ENCODE results near the gene TSEN15.
"Not testable (repeated sequence)": the region's sequence is repeated elsewhere in the genome, so short reads cannot be mapped to it uniquely, and the experiment has no call there.

Gene TSEN15

DNA sequence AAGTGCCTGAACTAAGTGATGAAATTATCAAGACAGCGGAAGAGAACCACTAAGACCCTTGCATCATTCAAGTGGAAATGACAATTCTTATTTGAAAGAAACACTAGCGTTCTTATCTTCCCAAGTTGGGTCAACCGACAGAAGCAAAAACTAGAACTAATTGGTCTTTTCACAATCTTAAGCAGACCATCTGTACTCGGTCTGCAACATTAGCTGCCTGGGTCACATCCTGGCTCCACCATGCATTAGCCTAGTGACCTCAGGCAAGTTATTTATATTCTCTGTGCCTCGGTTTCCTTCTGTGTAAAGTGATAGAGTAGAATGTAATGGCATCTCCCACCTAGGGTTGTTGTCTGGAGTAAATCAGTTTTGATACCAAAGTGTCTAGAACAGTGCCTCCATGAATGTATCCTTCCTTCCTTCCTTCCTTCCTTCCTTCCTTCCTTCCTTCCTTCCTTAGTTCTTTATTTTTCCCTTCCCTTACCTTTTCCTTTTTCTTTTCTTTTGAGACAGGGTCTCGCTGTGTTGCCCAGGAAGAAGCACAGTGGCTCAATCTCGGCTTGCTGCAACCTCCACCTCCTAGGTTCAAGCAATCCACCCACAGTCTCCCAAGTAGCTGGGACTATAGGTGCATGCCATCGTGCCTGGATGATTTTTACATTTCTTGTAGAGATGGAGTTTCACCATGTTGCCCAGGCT, 20.0 kb upstream of the TSEN15 start:
- DNase-seq (ENCODE audit: low spot score), result no peak

DNA sequence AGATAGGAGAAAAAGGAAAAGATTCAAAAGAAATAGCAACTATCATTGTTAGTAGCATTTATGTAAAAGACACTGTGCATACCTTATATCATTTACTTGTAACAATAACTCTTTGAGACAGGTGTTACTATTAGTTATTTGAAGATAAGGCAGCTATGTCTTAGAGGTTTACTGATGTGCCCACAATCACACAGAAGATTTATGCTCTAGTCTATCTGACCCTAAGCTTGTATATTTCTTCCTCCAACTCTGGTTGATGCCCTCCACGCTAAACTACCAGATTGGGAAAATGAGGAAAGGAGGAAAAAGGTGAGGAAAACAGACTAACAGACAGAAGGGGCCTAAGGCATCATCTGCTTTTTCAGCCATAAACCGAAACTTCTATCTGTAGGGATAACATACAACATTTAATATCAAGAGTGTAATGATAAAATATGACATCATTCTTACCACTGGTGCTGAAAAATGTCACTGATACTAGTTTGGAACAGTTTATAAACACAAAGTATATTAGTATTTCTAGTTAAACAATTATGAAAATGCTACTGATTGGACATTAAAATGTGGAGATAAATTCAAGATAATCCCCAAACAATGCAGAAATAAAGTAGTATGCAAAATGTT, 19.1 kb upstream of the TSEN15 start:
- no peak for DNase-seq (ENCODE audit: low spot score)

DNA sequence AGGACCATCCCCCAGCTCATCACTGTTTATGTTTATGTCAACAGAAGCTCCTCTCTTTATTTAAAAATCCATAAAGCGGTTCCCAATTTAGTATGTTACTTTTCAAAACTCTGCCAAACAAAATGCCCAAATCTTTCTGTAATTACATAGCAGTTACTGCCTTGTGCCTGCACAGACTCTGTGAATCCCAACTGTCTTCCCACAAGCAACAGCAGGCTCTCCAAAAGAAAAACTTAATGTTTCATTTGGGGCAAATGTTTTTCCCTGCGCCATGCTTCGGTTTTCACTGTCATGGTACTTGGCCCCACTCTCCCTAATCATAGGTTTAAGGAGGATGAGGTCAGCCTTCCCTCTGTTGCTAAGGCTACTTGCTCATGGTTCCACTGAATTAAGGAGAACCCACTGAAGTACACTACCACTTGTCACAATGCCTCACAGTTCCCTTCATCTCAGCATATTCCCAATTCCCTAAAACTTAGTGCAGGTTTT, 18.6 kb upstream of the TSEN15 start:
- no peak for DNase-seq (ENCODE audit: low spot score)

DNA sequence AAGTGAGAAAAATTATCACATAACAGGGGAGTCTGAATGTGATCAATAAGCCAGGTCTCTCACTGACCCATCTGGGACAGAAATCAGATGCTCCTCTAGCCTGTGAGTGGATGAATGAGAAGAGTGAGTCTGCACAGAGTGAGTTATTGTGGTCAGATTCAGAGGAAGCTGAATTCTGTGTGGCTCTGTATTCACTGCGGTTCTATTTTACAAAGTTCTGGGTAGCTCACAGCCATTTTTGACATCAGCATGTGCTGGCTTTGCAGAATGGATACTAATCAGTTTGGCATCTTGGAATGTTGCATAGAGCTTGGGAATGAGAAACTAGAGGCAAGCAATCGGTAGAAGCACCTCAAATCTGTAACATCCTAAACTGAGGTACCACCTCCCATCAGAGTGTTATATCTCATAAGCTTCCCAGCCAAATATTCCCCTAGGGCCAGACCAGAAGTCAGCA, 17.8 kb upstream of the TSEN15 start:
- no peak for DNase-seq (ENCODE audit: low spot score)

DNA sequence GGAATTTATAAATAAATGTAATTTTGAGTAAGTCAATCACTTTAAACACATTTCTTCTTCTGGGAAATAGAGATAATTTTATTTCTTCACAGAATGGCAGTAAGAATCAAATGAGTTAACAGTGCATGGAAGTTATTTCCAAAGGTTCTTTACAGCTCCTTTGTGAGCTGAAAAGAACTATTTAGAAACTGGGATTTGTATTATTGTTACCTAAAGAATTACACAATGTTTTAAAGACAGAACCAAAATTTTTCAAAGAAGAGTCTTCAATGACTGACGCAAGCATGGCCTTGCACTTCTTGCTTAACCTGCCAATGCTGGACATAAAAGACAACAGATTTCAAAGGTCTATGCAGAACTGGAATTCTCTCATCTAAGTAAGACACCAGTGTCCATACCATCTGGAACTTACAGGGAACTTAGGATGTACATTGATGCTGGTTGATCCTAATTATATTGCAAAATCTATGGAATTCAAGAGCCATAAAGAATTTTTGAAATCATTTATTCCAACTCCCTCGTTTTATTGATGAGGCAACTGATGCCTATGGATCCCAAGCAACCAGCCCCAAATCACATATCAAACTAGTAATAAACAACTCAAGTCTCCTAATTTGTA, 16.7 kb upstream of the TSEN15 start:
- DNase-seq (ENCODE audit: low spot score), result no peak

DNA sequence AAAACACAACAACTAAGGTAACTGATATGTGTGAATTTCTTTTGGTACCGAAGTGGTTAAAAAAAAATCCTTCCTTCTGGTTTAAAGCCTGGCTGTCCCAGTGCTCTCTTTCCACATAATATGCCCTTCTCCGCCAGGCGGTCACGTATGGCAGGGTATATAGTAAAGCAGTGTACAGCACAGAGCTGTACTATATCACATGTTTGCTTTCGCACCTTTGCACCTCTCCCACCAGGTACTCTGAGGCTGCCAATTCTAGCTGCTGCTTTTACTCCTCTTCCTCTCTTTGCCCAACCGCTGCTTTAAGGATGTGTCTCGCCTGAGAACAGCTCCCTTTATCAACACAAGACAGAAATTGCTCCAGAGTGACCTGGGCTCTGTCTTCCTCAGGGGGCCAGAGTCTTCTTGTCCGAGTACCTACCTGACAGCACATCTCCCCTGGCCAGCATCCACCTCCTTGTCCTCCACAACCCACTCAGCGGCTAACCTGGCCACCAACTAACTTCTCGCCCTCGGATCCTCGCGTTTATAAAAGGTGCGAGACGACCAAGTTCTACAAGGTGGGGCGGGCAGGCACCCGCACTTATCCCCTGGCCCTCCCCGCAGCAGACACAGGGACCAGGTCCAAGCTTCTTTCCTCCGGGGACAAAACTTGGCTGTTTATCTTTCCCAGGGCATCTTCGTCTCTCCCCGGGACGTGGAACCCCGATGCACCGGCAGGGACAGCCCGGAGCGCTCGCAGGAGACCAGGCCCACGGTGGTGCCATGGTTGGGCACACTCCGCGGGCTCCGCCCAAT, 15.6 kb upstream of the TSEN15 start:
- no peak for DNase-seq (ENCODE audit: low spot score)

DNA sequence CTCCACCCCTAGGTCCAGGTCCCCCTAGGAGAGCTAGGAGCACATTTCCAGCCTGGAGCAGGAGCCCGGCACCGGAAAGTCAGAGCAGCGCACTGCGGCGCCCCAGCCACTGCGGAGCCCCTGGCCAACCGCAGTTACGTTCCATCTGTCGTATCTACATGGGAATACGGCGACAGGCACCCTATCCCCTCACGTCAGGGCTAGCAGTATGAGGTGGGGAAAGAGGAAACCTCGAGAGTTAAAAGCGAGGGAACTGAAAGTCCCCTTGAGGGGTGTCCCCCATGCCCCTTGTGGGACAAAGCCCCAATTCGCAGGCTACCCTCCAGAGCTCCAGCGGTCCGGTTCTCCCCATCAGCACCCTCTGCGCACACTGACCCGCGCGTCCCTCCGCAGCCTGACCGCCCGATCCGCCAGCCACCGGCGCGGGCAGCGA, 15.0 kb upstream of the TSEN15 start:
- DNase-seq (ENCODE audit: low spot score), result no peak

DNA sequence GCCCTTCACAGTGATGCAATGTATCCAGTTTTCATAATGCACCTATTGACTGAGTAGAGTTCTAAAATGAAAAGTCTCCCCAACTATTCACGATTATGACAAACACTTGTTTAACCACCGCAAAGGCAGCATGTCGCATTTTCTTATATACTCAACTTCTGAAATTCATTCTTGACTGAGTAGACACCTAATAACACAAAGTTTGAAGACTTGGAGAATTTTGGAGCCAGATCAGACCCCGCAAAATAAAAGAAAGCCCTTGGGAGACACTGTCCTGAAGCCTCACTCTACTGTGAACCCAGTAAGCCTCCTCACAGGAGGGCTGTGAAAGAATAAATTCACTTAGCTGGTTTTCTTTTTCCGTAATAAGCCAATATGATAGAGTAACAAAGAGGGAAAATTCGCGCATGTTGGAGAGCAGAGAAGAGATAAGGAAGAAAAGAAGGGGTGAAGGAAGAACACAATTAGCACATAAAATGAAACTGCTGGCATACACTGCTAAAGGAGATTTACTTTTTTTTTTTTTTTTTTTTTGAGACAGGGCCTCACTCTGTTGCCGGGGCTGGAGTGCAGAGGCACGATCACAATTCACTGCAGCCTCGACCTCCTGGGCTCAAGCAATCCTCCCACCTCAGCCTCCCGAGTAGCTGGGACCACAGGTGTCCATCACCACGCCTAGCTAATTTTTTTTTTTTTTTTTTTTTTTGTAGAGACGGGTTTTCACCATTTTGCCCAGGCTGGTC, 13.5 kb upstream of the TSEN15 start:
- no peak for DNase-seq (ENCODE audit: low spot score)

DNA sequence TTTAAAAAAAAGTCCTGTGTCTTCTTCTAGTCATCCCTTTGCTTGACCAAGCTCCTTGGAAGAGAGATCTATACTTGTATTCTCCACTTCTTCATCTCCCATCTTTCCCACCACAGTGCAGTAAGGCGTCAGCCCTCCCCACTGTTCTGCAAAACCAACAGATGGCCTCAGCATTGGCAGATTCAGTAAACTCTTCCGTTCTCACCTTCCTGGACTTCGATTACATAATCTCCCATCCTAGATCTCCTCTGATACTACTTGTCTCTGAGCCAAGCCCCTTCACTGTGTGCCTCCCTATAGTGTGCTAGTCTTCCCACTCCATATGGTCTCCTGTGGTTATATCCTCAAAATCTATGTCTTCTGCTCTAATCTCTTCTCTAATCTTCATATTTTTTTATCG, 12.4 kb upstream of the TSEN15 start:
- DNase-seq (ENCODE audit: low spot score), result no peak

DNA sequence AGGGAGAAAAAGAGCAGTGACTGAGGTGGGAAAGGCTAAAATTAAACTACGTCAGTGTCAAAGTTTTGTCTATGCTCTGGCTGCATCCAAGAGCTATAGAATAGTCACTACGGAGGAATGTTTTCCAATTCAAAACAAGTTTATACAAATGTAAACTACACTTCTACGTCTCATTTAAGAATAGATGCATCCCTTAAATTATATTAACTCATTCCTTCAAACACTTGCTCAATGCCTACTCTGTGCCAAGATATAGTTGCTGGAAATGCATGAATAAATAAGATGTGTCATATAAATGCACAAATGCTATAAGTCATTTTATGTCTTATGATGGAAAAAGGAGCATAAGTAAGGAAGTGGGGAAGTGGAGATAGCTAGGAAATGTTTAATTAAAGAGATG, 9.8 kb upstream of the TSEN15 start:
- no peak for DNase-seq (ENCODE audit: low spot score)

DNA sequence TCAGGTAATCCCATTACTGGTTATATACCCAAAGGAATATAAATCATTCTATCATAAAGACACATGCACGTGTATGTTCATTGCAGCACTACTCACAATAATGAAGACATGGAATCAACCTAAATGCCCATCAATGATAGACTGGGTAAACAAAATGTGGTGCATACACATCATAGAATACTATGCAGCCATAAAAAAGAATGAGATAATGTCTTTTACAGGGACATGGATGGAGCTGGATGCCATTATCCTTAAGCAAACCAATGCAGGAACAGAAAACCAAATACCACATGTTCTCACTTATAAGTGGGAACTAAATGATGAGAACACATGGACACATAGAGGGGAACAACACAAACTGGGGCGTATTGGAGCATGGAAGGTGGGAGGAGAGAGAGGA, 8.2 kb upstream of the TSEN15 start:
- not testable (repeated sequence) for DNase-seq (ENCODE audit: low spot score)

DNA sequence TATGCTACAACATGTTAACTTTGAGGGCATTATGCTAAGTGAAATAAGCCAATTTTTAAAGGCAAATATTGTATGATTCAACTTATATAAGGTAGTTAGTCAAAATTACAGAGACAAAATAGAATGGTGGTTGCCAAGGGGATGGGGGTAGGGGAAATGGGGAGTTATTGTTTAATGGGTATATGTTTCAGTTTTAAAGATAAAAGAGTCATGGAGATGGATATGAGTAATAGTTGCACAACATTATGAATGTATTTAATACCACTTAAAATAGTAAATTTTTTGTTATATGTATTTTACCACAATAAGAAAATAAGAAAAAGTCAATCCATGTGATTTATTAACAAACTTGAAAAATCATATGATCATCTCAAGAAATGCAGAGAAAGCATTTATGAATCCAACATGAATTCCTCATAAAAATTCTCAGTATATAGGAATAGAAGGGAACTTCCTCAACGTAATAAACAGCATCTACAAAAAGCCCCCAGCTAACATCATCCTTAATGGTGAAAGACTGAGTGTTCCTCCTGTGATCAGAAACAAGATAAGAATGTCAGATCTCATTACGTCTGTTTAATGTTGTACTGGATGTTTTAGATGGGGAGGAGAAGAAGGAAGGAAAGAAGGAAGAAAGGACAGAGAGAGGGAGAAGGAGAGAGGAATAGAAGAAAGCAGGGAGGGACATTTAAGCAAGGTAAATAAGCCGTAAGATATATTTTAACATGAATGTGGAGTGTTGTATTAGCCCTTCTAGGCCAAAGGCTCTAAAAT, 6.7 kb upstream of the TSEN15 start:
- DNase-seq (ENCODE audit: low spot score), result no peak

DNA sequence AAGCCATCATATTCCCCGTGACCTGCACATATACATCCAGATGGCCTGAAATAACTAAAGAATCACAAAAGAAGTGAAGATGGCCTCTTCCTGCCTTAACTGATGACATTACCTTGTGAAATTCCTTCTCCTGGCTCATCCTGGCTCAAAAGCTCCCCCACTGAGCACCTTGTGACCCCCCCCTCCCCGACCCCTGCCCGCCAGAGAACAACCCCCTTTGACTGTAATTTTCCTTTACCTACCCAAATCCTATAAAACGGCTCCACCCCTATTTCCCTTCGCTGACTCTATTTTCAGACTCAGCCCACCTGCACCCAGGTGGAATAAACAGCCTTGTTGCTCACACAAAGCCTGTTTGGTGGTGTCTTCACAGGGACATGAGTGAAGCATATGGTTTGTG, 4.0 kb upstream of the TSEN15 start:
- DNase-seq (ENCODE audit: low spot score), result not testable (repeated sequence)

DNA sequence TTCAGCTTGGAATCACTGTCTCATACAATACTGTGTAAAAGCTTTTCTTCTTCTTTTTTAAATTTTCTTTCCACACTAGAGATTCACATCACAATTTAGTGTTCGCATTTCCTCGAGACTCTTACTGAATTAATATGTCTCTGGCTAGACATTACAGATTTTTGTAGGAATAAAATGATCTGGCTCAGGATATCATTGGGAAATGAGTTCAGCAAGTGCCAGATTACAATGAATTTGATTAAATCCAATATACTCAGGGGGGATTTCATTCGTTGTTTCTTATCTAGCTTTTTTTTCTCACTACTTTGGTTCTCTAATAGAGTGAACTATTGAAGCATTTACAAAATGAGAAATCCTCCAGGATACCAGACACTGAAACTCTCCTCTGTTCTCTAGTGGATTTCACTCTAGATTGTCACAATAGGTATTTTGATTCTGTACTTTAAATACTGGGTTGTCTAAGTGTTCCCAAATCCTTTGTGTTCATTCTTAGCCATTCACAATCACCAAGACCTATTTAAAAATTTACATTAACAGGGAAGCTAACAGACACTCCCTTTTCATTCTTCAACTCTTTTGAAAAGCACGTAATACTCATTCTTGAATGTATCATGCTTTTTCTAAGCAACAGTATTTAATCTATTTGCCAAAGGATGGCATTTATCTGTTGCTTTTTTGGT, 2.8 kb upstream of the TSEN15 start:
- no peak for DNase-seq (ENCODE audit: low spot score)

DNA sequence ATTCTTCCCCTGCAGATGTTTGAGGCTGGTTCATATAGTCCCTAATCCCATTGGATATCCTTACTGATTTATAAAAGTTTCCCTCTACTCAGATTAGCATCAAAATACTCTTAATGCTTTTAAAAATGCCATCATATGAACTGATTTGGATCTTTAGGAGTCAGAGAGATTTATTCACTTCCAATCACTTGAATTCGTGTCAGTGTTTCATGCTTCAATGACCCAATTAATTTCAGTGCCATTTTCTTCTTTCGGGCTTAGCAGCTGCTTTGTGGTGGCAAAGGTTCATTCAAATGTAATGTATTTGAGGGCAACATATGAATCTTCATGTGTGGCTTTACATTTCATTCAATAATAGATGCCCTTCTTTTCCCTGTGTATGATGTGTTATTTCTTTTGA, 2.2 kb upstream of the TSEN15 start:
- DNase-seq (ENCODE audit: low spot score), result no peak

DNA sequence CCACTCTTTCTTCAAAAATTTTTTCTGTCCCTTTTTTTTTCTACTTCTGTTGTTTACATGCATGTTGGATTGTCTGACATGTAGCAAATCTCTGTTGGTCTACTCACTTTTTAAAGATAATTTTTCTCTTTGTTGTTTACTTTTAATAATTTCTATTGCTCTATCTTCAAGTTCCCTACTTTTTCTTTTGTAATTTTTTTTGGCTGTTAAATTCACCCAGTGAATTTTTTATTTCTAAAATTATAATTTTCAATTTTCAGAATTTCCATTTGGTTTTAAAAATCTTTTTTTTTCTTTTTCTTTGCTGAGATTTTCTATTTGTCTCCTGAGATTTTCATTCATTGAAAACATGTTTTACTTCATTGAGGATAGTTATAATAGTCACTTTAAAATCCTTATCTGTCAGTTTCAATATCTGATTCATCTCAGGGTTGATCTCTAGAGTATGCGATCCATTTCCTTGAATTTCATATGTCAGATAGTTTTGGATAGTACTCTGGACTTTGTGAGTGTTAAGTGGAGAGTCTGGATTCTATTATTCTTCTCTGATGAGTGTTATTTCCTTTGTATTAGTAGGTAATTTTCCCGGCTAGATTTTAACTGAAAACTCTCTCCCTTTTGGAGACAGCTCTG, 1.6 kb upstream of the TSEN15 start:
- DNase-seq (ENCODE audit: low spot score), result no peak

DNA sequence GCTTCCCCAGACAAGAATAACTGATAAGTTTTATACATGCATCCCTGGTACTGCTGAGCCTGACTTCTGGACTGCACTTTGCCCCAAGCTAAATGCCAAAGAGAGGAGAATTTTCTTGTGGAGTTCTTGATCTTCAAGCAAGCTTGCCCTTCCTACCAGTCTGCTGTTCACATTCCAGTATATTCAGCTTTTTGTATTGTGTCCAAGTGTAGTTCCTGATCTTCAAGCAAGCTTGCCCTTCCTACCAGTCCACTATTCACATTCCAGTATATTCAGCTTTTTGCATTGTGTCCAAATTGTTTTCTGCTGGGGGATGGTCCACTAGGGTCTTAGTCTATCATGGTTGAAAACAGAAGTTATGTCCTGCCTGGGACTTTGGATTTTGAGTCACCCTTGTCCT, 894 bp upstream of the TSEN15 start:
- no peak for DNase-seq (ENCODE audit: low spot score)

DNA sequence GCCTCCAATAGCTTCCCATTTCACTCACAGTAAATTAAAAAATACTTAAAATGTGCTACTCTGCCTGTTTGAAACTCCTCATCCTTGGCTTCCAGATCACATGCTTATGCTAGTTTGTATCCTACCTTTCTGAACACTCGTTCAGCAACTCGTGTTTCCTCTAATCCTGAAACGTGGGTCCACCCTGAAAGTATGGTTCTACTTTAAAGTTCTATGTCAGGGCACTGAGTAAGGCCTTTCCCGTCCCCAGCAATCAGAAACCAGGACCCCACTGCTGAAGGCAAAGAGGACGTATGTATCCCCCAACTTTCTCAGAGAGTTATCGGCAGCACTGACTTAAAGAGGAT, 419 bp upstream of the TSEN15 start:
- DNase-seq (ENCODE audit: low spot score), result no peak

DNA sequence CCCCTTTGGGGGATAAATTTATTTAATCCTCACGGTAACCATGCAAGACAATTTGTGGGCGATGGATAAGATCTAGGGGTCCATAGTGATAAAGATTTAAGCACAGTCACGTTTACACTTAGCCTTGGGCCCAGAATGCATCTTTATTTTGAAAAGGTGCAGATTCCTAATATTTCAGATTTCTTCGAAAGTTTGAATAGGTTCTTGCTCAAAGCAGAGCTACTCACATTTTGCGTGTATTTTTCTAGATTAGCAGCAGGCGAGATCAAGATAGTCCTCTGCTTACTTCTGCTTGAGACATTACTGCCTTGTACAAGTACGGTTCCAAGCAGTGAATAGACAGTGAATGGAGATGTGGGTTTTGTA, 647 bp downstream of the TSEN15 start:
- no peak for DNase-seq (ENCODE audit: low spot score)

DNA sequence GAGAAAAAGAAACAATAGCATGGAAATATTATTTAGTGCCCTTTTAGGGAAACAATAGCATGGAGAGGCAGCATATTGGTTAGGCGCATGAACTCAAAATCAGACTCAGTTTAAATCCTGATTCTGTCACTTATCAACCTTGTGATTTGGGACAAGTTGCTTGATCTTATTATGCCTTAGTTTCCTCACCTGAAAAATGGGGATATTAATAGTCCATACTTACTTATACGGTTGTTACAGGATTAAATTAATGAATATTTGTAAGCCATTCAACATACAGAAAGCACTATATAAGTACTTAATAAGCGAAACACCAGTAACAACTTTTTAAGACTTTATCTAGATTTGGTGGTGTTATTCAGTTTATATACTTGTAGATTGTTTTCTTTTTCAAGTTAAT, 1.2 kb downstream of the TSEN15 start:
- DNase-seq (ENCODE audit: low spot score), result no peak

Data from hematopoietic multipotent progenitor cell treated with erythropoietin and hydrocortisone succinate and interleukin-3 and kit ligand, for 15 days (in vitro differentiated cells).